ENCODE data around the gene TSSC4.

The TSSC4 gene

DNA sequence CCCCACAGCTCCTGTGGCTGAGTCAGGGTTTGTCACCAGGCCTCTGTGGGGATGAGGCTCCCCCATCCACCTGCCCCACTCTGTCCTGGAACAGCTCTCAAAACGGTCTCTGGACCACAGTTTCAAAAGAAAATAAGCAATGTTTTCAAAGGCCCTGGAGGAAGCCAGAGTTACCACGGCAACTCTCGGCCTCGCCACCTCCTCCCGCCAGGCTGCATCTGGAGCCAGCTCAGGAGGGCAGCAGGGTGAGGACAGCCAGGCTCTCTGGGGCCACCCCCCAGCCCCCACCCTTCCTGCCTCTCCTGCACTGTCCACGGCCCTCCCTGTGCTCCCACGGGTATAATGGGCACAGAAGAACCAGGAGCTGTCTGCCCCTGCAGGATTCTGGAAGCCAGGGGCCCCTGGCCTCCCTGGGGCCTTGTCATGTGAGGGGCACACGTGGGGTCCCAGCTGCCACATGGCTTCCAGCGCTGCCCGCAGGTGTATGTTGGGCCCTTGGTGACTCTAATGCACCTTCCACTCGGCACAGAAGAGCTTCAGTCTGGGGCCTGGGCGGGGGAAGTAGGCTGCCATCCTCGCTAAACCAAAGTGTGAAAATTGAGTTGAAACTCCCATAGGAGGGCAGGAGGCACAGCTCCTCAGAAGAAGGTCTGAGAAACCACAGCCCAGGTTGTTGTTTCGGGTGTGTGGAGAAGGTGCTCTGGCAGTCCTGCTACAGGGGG, 13.1 kb upstream of the TSSC4 start:
- Histone ChIP-seq H3K27me3 (ENCODE audit: insufficient read depth, poor library complexity, severe bottlenecking) (no peaks in the 10 kb centered on the region), H3K27ac (replicated peaks) (no peak overlapping the region), H3K4me3 (replicated peaks; ENCODE audit: insufficient read depth, low read length) (no peak overlapping the region)
- DNase-seq (ENCODE audit: low read depth in 1 of 2, low spot score in 1 of 2) = no peak
- TF ChIP-seq SPI1 (IDR thresholded peaks at IDR 0.05; ENCODE audit: borderline replicate concordance, low read depth) (no peak), POLR2AphosphoS5 (IDR thresholded peaks at IDR 0.05; ENCODE audit: low read depth) (no peak), GABPA (IDR thresholded peaks at IDR 0.05; ENCODE audit: low read depth) (no peak)
- TF ChIP-seq, protein P1, sequence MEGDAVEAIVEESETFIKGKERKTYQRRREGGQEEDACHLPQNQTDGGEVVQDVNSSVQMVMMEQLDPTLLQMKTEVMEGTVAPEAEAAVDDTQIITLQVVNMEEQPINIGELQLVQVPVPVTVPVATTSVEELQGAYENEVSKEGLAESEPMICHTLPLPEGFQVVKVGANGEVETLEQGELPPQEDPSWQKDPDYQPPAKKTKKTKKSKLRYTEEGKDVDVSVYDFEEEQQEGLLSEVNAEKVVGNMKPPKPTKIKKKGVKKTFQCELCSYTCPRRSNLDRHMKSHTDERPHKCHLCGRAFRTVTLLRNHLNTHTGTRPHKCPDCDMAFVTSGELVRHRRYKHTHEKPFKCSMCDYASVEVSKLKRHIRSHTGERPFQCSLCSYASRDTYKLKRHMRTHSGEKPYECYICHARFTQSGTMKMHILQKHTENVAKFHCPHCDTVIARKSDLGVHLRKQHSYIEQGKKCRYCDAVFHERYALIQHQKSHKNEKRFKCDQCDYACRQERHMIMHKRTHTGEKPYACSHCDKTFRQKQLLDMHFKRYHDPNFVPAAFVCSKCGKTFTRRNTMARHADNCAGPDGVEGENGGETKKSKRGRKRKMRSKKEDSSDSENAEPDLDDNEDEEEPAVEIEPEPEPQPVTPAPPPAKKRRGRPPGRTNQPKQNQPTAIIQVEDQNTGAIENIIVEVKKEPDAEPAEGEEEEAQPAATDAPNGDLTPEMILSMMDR (IDR thresholded peaks at IDR 0.05; ENCODE audit: insufficient read depth, low read length) = no peak
- TF ChIP-seq, protein P2, sequence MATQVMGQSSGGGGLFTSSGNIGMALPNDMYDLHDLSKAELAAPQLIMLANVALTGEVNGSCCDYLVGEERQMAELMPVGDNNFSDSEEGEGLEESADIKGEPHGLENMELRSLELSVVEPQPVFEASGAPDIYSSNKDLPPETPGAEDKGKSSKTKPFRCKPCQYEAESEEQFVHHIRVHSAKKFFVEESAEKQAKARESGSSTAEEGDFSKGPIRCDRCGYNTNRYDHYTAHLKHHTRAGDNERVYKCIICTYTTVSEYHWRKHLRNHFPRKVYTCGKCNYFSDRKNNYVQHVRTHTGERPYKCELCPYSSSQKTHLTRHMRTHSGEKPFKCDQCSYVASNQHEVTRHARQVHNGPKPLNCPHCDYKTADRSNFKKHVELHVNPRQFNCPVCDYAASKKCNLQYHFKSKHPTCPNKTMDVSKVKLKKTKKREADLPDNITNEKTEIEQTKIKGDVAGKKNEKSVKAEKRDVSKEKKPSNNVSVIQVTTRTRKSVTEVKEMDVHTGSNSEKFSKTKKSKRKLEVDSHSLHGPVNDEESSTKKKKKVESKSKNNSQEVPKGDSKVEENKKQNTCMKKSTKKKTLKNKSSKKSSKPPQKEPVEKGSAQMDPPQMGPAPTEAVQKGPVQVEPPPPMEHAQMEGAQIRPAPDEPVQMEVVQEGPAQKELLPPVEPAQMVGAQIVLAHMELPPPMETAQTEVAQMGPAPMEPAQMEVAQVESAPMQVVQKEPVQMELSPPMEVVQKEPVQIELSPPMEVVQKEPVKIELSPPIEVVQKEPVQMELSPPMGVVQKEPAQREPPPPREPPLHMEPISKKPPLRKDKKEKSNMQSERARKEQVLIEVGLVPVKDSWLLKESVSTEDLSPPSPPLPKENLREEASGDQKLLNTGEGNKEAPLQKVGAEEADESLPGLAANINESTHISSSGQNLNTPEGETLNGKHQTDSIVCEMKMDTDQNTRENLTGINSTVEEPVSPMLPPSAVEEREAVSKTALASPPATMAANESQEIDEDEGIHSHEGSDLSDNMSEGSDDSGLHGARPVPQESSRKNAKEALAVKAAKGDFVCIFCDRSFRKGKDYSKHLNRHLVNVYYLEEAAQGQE (IDR thresholded peaks at IDR 0.05; ENCODE audit: insufficient replicate concordance, low read depth) = no peak

DNA sequence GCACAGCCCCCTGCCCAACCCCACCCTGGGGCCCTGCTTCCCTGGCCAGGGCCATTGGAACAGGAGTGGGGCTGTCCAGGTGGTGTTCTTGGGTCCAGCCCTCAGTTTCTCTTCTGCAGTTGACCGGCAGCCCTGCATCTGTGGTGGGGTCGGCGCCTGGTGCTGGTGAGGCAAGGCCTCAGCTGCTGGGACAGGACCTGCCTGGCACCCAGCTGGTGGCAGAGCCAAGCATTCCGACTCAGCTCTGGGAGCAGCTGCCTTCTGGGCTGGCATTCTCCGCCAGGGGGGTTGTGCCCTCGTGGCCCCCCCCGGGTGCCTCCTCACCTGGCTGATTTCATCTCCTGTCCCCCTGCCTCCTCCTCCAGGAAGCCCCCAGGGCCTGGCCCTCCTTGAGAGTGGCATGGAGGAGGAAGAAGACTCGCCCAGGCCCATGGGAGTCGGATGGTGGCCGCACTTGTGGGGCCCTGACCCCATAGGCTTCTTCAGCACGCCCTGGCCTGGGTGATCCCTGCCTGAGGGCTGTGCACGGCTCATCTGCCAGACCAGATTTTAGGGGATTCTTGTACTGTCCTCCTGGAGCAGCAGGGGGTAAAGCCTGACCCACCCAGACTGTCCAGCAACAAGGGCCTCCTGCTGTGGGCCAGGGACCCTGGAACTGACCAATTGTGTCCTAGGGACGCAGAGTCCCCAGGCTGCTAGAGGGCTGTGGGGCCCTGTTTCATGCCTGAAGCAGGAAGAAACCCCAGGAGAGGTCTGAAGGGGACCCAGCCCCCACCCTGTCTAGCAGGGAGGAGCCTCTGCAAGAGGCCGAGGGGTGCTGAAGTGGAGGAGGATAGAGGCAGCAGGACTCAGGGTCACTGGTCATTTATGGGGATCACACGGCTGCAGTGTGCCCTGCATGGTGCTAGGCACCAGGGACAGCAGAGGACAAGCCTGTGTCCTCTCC, 11.8 kb upstream of the TSSC4 start:
- Histone ChIP-seq H3K27ac (replicated peaks) (no peak overlapping the region), H3K27me3 (ENCODE audit: insufficient read depth, poor library complexity, severe bottlenecking) (no peaks in the 10 kb centered on the region), H3K4me3 (replicated peaks; ENCODE audit: insufficient read depth, low read length) (no peak overlapping the region)
- TF ChIP-seq, protein P2 (IDR thresholded peaks at IDR 0.05; ENCODE audit: insufficient replicate concordance, low read depth) = no peak
- TF ChIP-seq SPI1 (IDR thresholded peaks at IDR 0.05; ENCODE audit: borderline replicate concordance, low read depth) (no peak), GABPA (IDR thresholded peaks at IDR 0.05; ENCODE audit: low read depth) (no peak), POLR2AphosphoS5 (IDR thresholded peaks at IDR 0.05; ENCODE audit: low read depth) (no peak)
- TF ChIP-seq, protein P1 (IDR thresholded peaks at IDR 0.05; ENCODE audit: insufficient read depth, low read length) = no peak
- DNase-seq (ENCODE audit: low read depth in 1 of 2, low spot score in 1 of 2) = no peak

DNA sequence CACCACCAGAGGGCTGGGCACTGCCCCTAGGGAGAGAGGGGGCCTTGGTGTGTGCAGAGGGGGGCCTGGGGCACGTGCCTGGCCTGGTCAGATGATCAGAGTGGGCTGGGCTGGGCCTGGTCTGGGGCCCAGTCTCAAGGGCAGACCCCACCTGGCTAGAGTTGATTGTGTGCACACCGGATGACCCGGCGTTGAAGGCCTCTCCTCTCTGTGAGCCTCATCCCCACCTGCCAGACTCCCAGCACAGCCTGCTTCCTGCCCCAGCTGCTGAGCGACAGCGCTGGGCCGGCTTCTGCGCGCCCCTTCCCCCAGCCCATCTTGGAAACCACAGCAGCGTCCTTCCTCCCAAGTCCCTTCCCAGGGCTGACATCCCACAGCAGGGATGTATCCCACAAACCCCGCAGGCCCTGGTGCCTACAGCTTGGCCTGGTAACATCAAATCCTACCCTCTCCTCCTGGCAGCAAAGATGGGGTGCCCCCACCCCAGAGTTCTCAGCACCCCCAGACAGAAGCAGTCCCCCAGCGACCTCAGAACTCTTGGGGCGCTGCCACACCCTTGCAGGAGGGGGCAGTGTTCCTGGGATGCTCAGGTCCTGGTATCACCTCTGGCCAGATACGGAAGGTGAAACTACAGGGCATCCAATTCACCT, 11.0 kb upstream of the TSSC4 start:
- no peak for DNase-seq (ENCODE audit: low read depth in 1 of 2, low spot score in 1 of 2)
- H3K4me3 ChIP-seq (replicated peaks; ENCODE audit: insufficient read depth, low read length) = no peak overlapping the region
- no peak overlapping the region for H3K27ac ChIP-seq (replicated peaks)
- H3K27me3 ChIP-seq (ENCODE audit: insufficient read depth, poor library complexity, severe bottlenecking) = no peaks in the 10 kb centered on the region
- TF ChIP-seq SPI1 (IDR thresholded peaks at IDR 0.05; ENCODE audit: borderline replicate concordance, low read depth) (no peak), POLR2AphosphoS5 (IDR thresholded peaks at IDR 0.05; ENCODE audit: low read depth) (no peak), GABPA (IDR thresholded peaks at IDR 0.05; ENCODE audit: low read depth) (no peak)
- TF ChIP-seq, protein P2 (IDR thresholded peaks at IDR 0.05; ENCODE audit: insufficient replicate concordance, low read depth) = no peak
- TF ChIP-seq, protein P1 (IDR thresholded peaks at IDR 0.05; ENCODE audit: insufficient read depth, low read length) = no peak

Measured in HL-60 (cell line).